ENCODE measurements around the gene TASP1.

TASP1 gene

GRCh38 chr20:13356591-13356990, 282.1 kb downstream of the TASP1 start:
- no peaks in the 10 kb centered on the region for H3K9me3 ChIP-seq (ENCODE audit: insufficient read depth, low read length)
- no peak for DNase-seq (ENCODE audit: low read depth, low spot score)
- H3K36me3 ChIP-seq (ENCODE audit: insufficient read depth, insufficient read length, low read length), result no peaks in the 10 kb centered on the region
- no peaks in the 10 kb centered on the region for H3K4me1 ChIP-seq (ENCODE audit: insufficient read depth, insufficient read length)
- H3K27me3 ChIP-seq (ENCODE audit: insufficient read depth, insufficient read length), result no peaks in the 10 kb centered on the region
- no peak overlapping the region for H3K9ac ChIP-seq (ENCODE audit: insufficient read length, low read depth)
- no peak for TF ChIP-seq YY1 (IDR thresholded peaks at IDR 0.05; ENCODE audit: insufficient read depth, insufficient read length)
- TF ChIP-seq ZNF274 (IDR thresholded peaks at IDR 0.05; ENCODE audit: low read depth, low read length), result no peak
- no peak for TF ChIP-seq SUZ12 (IDR thresholded peaks at IDR 0.05; ENCODE audit: extremely low read depth, insufficient read depth, insufficient read length)
- H3K4me3 ChIP-seq (ENCODE audit: insufficient read length, low read depth), result no peak overlapping the region

GRCh38 chr20:13355941-13356486, 282.7 kb downstream of the TASP1 start:
- Histone ChIP-seq H3K36me3 (ENCODE audit: insufficient read depth, insufficient read length, low read length) (no peaks in the 10 kb centered on the region), H3K4me3 (ENCODE audit: insufficient read length, low read depth) (no peak overlapping the region), H3K9me3 (ENCODE audit: insufficient read depth, low read length) (no peaks in the 10 kb centered on the region), H3K27me3 (ENCODE audit: insufficient read depth, insufficient read length) (no peaks in the 10 kb centered on the region), H3K9ac (ENCODE audit: insufficient read length, low read depth) (no peak overlapping the region), H3K4me1 (ENCODE audit: insufficient read depth, insufficient read length) (no peaks in the 10 kb centered on the region)
- no peak for DNase-seq (ENCODE audit: low read depth, low spot score)
- TF ChIP-seq YY1 (IDR thresholded peaks at IDR 0.05; ENCODE audit: insufficient read depth, insufficient read length) (no peak), SUZ12 (IDR thresholded peaks at IDR 0.05; ENCODE audit: extremely low read depth, insufficient read depth, insufficient read length) (no peak), ZNF274 (IDR thresholded peaks at IDR 0.05; ENCODE audit: low read depth, low read length) (no peak)

- Histone ChIP-seq H3K9ac (ENCODE audit: insufficient read length, low read depth) (no peak overlapping the region), H3K36me3 (ENCODE audit: insufficient read depth, insufficient read length, low read length) (no peaks in the 10 kb centered on the region), H3K9me3 (ENCODE audit: insufficient read depth, low read length) (no peaks in the 10 kb centered on the region), H3K4me3 (ENCODE audit: insufficient read length, low read depth) (no peak overlapping the region), H3K4me1 (ENCODE audit: insufficient read depth, insufficient read length) (no peaks in the 10 kb centered on the region), H3K27me3 (ENCODE audit: insufficient read depth, insufficient read length) (no peaks in the 10 kb centered on the region)
- DNase-seq (ENCODE audit: low read depth, low spot score), result no peak
- TF ChIP-seq ZNF274 (IDR thresholded peaks at IDR 0.05; ENCODE audit: low read depth, low read length) (no peak), YY1 (IDR thresholded peaks at IDR 0.05; ENCODE audit: insufficient read depth, insufficient read length) (no peak), SUZ12 (IDR thresholded peaks at IDR 0.05; ENCODE audit: extremely low read depth, insufficient read depth, insufficient read length) (no peak)
These were observed 283.3 kb downstream of the TASP1 start for GRCh38 chr20:13355411-13355810.

GRCh38 chr20:13353261-13353945, 285.3 kb downstream of the TASP1 start:
- Histone ChIP-seq H3K36me3 (ENCODE audit: insufficient read depth, insufficient read length, low read length) (no peaks in the 10 kb centered on the region), H3K4me3 (ENCODE audit: insufficient read length, low read depth) (no peak overlapping the region), H3K27me3 (ENCODE audit: insufficient read depth, insufficient read length) (no peaks in the 10 kb centered on the region), H3K9ac (ENCODE audit: insufficient read length, low read depth) (no peak overlapping the region), H3K9me3 (ENCODE audit: insufficient read depth, low read length) (no peaks in the 10 kb centered on the region), H3K4me1 (ENCODE audit: insufficient read depth, insufficient read length) (no peaks in the 10 kb centered on the region)
- no peak for TF ChIP-seq YY1 (IDR thresholded peaks at IDR 0.05; ENCODE audit: insufficient read depth, insufficient read length)
- TF ChIP-seq ZNF274 (IDR thresholded peaks at IDR 0.05; ENCODE audit: low read depth, low read length), result no peak
- DNase-seq (ENCODE audit: low read depth, low spot score), result no peak

- no peaks in the 10 kb centered on the region for H3K27me3 ChIP-seq (ENCODE audit: insufficient read depth, insufficient read length)
- no peak for DNase-seq (ENCODE audit: low read depth, low spot score)
- H3K4me1 ChIP-seq (ENCODE audit: insufficient read depth, insufficient read length), result peaks cover 3% of the 10 kb centered on the region
- no peak for TF ChIP-seq SUZ12 (IDR thresholded peaks at IDR 0.05; ENCODE audit: extremely low read depth, insufficient read depth, insufficient read length)
- TF ChIP-seq ZNF274 (IDR thresholded peaks at IDR 0.05; ENCODE audit: low read depth, low read length), result no peak
- TF ChIP-seq YY1 (IDR thresholded peaks at IDR 0.05; ENCODE audit: insufficient read depth, insufficient read length), result no peak
- H3K4me3 ChIP-seq (ENCODE audit: insufficient read length, low read depth), result no peak overlapping the region
- no peaks in the 10 kb centered on the region for H3K9me3 ChIP-seq (ENCODE audit: insufficient read depth, low read length)
- H3K36me3 ChIP-seq (ENCODE audit: insufficient read depth, insufficient read length, low read length), result no peaks in the 10 kb centered on the region
- H3K9ac ChIP-seq (ENCODE audit: insufficient read length, low read depth), result no peak overlapping the region
These were observed 289.5 kb downstream of the TASP1 start for GRCh38 chr20:13349235-13349604.

GRCh38 chr20:13348311-13349234, 290.2 kb downstream of the TASP1 start:
- Histone ChIP-seq H3K27me3 (ENCODE audit: insufficient read depth, insufficient read length) (no peaks in the 10 kb centered on the region), H3K9ac (ENCODE audit: insufficient read length, low read depth) (no peak overlapping the region), H3K4me3 (ENCODE audit: insufficient read length, low read depth) (no peak overlapping the region), H3K36me3 (ENCODE audit: insufficient read depth, insufficient read length, low read length) (no peaks in the 10 kb centered on the region), H3K9me3 (ENCODE audit: insufficient read depth, low read length) (no peaks in the 10 kb centered on the region), H3K4me1 (ENCODE audit: insufficient read depth, insufficient read length) (peaks cover 3% of the 10 kb centered on the region)
- no peak for DNase-seq (ENCODE audit: low read depth, low spot score)
- no peak for TF ChIP-seq YY1 (IDR thresholded peaks at IDR 0.05; ENCODE audit: insufficient read depth, insufficient read length)
- TF ChIP-seq SUZ12 (IDR thresholded peaks at IDR 0.05; ENCODE audit: extremely low read depth, insufficient read depth, insufficient read length), result no peak
- TF ChIP-seq ZNF274 (IDR thresholded peaks at IDR 0.05; ENCODE audit: low read depth, low read length), result no peak

GRCh38 chr20:13344671-13345070, 294.1 kb downstream of the TASP1 start:
- no peak for TF ChIP-seq YY1 (IDR thresholded peaks at IDR 0.05; ENCODE audit: insufficient read depth, insufficient read length)
- no peak for TF ChIP-seq ZNF274 (IDR thresholded peaks at IDR 0.05; ENCODE audit: low read depth, low read length)
- no peak for TF ChIP-seq SUZ12 (IDR thresholded peaks at IDR 0.05; ENCODE audit: extremely low read depth, insufficient read depth, insufficient read length)
- Histone ChIP-seq H3K36me3 (ENCODE audit: insufficient read depth, insufficient read length, low read length) (no peaks in the 10 kb centered on the region), H3K9ac (ENCODE audit: insufficient read length, low read depth) (no peak overlapping the region), H3K4me1 (ENCODE audit: insufficient read depth, insufficient read length) (peaks cover 3% of the 10 kb centered on the region), H3K27me3 (ENCODE audit: insufficient read depth, insufficient read length) (no peaks in the 10 kb centered on the region), H3K4me3 (ENCODE audit: insufficient read length, low read depth) (no peak overlapping the region), H3K9me3 (ENCODE audit: insufficient read depth, low read length) (no peaks in the 10 kb centered on the region)
- no peak for DNase-seq (ENCODE audit: low read depth, low spot score)

All from NT2/D1 (cell line).